MM.1S (cell line): ENCODE measurements around the gene SORCS2.

ENCODE experiments used
- EZH2phosphoT487 ChIP-seq: fragments of 300-600 bp; sonication (generic); IDR thresholded peaks from 2 replicates; pipeline ENCODE4 v1.6.1; 2018; ENCODE audit warnings: antibody characterized with exemption, low read length
- TF ChIP-seq, protein P1 (sequence below): fragments of 300-600 bp; sonication (generic); IDR thresholded peaks from 2 replicates; pipeline ENCODE4 v1.5.1; 2016; ENCODE audit warnings: antibody characterized with exemption, low read length, mixed read lengths

DNA sequence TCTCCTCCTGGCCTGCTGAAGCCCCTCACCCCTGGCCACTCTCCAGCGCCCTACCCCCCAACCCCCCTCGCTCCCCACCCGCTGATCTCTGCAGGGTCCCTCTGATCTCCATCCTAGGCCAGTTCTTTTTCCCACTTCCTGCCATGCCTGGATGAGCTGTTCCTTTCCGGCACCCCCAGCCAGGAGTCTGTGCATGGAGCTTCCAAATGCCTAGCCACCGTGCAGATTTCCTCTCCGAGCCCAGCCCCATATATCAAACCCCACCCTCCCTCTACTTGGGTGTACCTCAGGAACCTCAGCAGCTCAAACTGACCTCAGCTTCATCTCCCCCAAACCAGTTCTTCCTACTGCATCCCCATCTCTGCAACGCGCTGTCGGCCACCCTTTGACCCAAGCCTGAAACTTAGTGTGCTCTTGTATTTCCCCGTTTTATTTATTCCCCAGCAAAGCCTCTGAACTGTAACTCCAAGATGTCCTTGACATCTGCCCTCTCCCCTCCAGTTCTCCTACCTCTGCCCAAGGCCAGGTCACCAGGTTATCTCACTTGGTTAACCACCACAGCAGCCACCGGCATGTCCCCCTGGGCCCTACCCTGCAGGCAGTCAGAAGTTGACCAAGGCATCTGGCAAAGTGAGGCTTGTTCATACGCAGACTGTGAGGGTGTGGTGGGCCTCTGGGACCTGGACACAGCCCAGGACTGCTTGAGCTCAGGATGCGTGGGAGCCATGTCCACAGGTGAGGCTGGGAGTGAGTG, 437.3 kb downstream of the SORCS2 start:
- TF ChIP-seq, protein P1, sequence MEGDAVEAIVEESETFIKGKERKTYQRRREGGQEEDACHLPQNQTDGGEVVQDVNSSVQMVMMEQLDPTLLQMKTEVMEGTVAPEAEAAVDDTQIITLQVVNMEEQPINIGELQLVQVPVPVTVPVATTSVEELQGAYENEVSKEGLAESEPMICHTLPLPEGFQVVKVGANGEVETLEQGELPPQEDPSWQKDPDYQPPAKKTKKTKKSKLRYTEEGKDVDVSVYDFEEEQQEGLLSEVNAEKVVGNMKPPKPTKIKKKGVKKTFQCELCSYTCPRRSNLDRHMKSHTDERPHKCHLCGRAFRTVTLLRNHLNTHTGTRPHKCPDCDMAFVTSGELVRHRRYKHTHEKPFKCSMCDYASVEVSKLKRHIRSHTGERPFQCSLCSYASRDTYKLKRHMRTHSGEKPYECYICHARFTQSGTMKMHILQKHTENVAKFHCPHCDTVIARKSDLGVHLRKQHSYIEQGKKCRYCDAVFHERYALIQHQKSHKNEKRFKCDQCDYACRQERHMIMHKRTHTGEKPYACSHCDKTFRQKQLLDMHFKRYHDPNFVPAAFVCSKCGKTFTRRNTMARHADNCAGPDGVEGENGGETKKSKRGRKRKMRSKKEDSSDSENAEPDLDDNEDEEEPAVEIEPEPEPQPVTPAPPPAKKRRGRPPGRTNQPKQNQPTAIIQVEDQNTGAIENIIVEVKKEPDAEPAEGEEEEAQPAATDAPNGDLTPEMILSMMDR, result no peak
- TF ChIP-seq EZH2phosphoT487, result no peak
